K562 (cell line): ENCODE data around the gene TRMT2A. TPM values are rescaled to one million over a fixed set of nuclear protein-coding genes. Genes with fewer than 3 reads are reported as not detected.

Experiments used
- ATAC-seq: fragments of 200-7000 bp; cut with Tn5 transposase; 3 replicates; pipeline ENCODE4 v1.9.1; 2020; ENCODE audit warnings: moderate library complexity
- BruUV-seq: library from RNA; stranded (reverse); fragments of 400-500 nt; replicated peaks from 2 replicates; lab custom pipeline; 2021; lab: Mats Ljungman, UMichigan
- CTCF ChIA-PET: fragments of 300-600 bp; formaldehyde crosslinking; extraction: SDS; loops from one replicate; lab custom pipeline; 2021; ENCODE audit warnings: low intra/inter-chr PET ratio; lab: Yijun Ruan, JAX
- POLR2A ChIA-PET: fragments of 300-600, 350-650 bp; sonication (Branson Sonifier 250); formaldehyde crosslinking; extraction: SDS; loops from one replicate; lab custom pipeline; 2021; ENCODE audit warnings: antibody characterized with exemption, inconsistent platforms; lab: Yijun Ruan, JAX
- DNase-seq, 4 experiments: peaks; one replicate each; pipeline versions ENCODE4 v3.0.0 to v3.0.0-alpha.2; 2011 to 2018; ENCODE audit warnings: low spot score in 3 of 4, mixed read lengths in 3 of 4; ENCODE audit errors: extremely low read depth in 1 of 4
- FAIRE-seq: peaks from 2 replicates; lab custom pipeline; 2011; peaks lifted over from hg19 to GRCh38; lab: Jason Lieb, UNC
- H2AFZ ChIP-seq: 2 replicates; pipeline ENCODE4 v1.6.0; 2011; ENCODE audit warnings: low read depth, low read length, control low read depth, inconsistent platforms
- H3K27ac ChIP-seq: fragments of 200-600 bp; 3 replicates; pipeline ENCODE4 v1.8.0; 2011; ENCODE audit warnings: low read depth, mild to moderate bottlenecking, control low read depth, inconsistent platforms, low read length, moderate library complexity, mixed read lengths; ENCODE audit errors: extremely low read depth
- H3K27me3 ChIP-seq, 2 experiments: fragments of 300-600 bp in 1 of 2; 2 replicates in 1 of 2; 3 replicates in 1 of 2; pipeline versions ENCODE4 v1.6.0 to v1.8.0; 2011; ENCODE audit warnings: inconsistent platforms in 2 of 2, low read length in 2 of 2, mild to moderate bottlenecking in 1 of 2, mixed read lengths in 1 of 2, moderate library complexity in 1 of 2; ENCODE audit not compliant: control insufficient read depth in 2 of 2, insufficient read depth in 2 of 2
- H3K36me3 ChIP-seq: fragments of 300-600 bp; 3 replicates; pipeline ENCODE4 v1.8.0; 2011; ENCODE audit warnings: mild to moderate bottlenecking, low read length, inconsistent platforms; ENCODE audit not compliant: control insufficient read depth, insufficient read depth
- H3K4me1 ChIP-seq, 2 experiments: fragments of 200-600 bp in 1 of 2; replicated peaks in 1 of 2; 2 replicates in 1 of 2; 3 replicates in 1 of 2; pipeline versions ENCODE4 v1.5.1 to v1.8.0; 2011; ENCODE audit warnings: inconsistent platforms in 2 of 2, low read length in 2 of 2, mild to moderate bottlenecking in 1 of 2, mixed read lengths in 1 of 2, moderate library complexity in 1 of 2; ENCODE audit not compliant: control insufficient read depth in 2 of 2, insufficient read depth in 2 of 2
- H3K4me2 ChIP-seq: 2 replicates; pipeline ENCODE4 v1.6.1; 2011; ENCODE audit warnings: low read length, control low read depth, inconsistent platforms, mixed read lengths; ENCODE audit not compliant: insufficient read depth
- H3K4me3 ChIP-seq: fragments of 200-600 bp; sonication (generic), shearing (Covaris generic); 2 replicates; pipeline ENCODE4 v1.5.1; 2016; ENCODE audit warnings: control low read depth, inconsistent platforms
- H3K79me2 ChIP-seq: fragments of 200-600 bp; 3 replicates; pipeline ENCODE4 v1.8.0; 2011; ENCODE audit warnings: low read length, inconsistent platforms; ENCODE audit not compliant: control insufficient read depth, insufficient read depth
- H3K9ac ChIP-seq, 2 experiments: 2 replicates each; pipeline versions ENCODE4 v1.6.0 to v1.6.1; 2011; ENCODE audit warnings: low read depth in 2 of 2, low read length in 2 of 2, control low read depth in 1 of 2, inconsistent platforms in 1 of 2, mild to moderate bottlenecking in 1 of 2, mixed read lengths in 1 of 2; ENCODE audit not compliant: insufficient read depth in 1 of 2
- H3K9me1 ChIP-seq: one replicate; pipeline ENCODE4 v1.6.0; 2011; ENCODE audit warnings: inconsistent platforms, mild to moderate bottlenecking, low read length, moderate library complexity; ENCODE audit not compliant: control insufficient read depth, insufficient read depth
- H3K9me3 ChIP-seq: replicated peaks from 2 replicates; pipeline ENCODE4 v1.5.1; 2011; ENCODE audit warnings: low read depth, low read length, inconsistent platforms; ENCODE audit not compliant: control insufficient read depth, insufficient read depth
- H4K20me1 ChIP-seq: replicated peaks from 2 replicates; pipeline ENCODE4 v1.6.1; 2011; ENCODE audit warnings: low read length, inconsistent platforms, mixed read lengths; ENCODE audit not compliant: control insufficient read depth, insufficient read depth
- BRF1 ChIP-seq: IDR thresholded peaks from 3 replicates; pipeline ENCODE4 v1.6.1; 2011; ENCODE audit warnings: borderline replicate concordance, mild to moderate bottlenecking; ENCODE audit not compliant: insufficient read length; ENCODE audit errors: extremely low read depth
- CAMTA2 ChIP-seq: fragments of 250-450 bp; sonication (Bioruptor Pico); conservative IDR thresholded peaks from 2 replicates; pipeline ENCODE4 v1.5.1; 2022
- FOXP1 ChIP-seq: sonication (generic); formaldehyde crosslinking; IDR thresholded peaks from 2 replicates; pipeline ENCODE4 v1.8.0; 2022; ENCODE audit warnings: mild to moderate bottlenecking, missing genetic modification reagents
- HDAC8 ChIP-seq: fragments of 450-650 bp; IDR thresholded peaks from 2 replicates; pipeline ENCODE4 v1.6.1; 2016; ENCODE audit warnings: mild to moderate bottlenecking, missing genetic modification characterization, moderate library complexity, missing compliant biosample characterization
- IRF2 ChIP-seq: sonication (generic); formaldehyde crosslinking; IDR thresholded peaks from 2 replicates; pipeline ENCODE4 v1.8.1; 2022; ENCODE audit warnings: mild to moderate bottlenecking, missing genetic modification reagents
- JUNB ChIP-seq: fragments of 450-650 bp; formaldehyde crosslinking; conservative IDR thresholded peaks from 2 replicates; pipeline ENCODE4 v1.4.0; 2020; ENCODE audit warnings: mild to moderate bottlenecking
- KDM5B ChIP-seq: fragments of 200-600 bp; sonication (generic); IDR thresholded peaks from 2 replicates; pipeline ENCODE4 v1.6.1; 2012; ENCODE audit warnings: low read depth, mild to moderate bottlenecking, moderate library complexity, low read length, control low read depth, inconsistent platforms; ENCODE audit not compliant: insufficient replicate concordance
- KLF1 ChIP-seq: fragments of 450-650 bp; IDR thresholded peaks from 2 replicates; pipeline ENCODE4 v1.6.1; 2016; ENCODE audit warnings: missing genetic modification characterization, missing compliant biosample characterization
- MLX ChIP-seq, 2 experiments: fragments of 450-650 bp in 1 of 2; sonication (generic) in 1 of 2; formaldehyde crosslinking; conservative IDR thresholded peaks; 2 replicates each; pipeline versions ENCODE4 v1.4.0 to v1.8.1; 2020 to 2022; ENCODE audit warnings: mild to moderate bottlenecking in 1 of 2, missing genetic modification reagents in 1 of 2
- POLR2AphosphoS5 ChIP-seq: IDR thresholded peaks from 2 replicates; pipeline ENCODE4 v1.6.1; 2011; ENCODE audit warnings: mild to moderate bottlenecking, low read depth, low read length, moderate library complexity; ENCODE audit not compliant: control insufficient read depth, insufficient read depth
- SMAD3 ChIP-seq: fragments of 450-650 bp; formaldehyde crosslinking; conservative IDR thresholded peaks from 2 replicates; pipeline ENCODE4 v1.4.0; 2020; ENCODE audit warnings: mild to moderate bottlenecking
- UBTF ChIP-seq, 2 experiments: IDR thresholded peaks; 2 replicates each; pipeline ENCODE4 v1.6.1; 2012; ENCODE audit warnings: improper control_type of control experiment in 2 of 2, low read depth in 2 of 2, low read length in 2 of 2, borderline replicate concordance in 1 of 2
- ZBTB9 ChIP-seq: fragments of 450-650 bp; formaldehyde crosslinking; IDR thresholded peaks from 2 replicates; pipeline ENCODE4 v1.4.0; 2020; ENCODE audit warnings: mild to moderate bottlenecking, moderate library complexity
- ZNF140 ChIP-seq: fragments of 250-450 bp; sonication (Bioruptor Pico); IDR thresholded peaks from 2 replicates; pipeline ENCODE4 v1.8.0; 2021; ENCODE audit warnings: moderate library complexity, mild to moderate bottlenecking, inconsistent platforms
- ZNF311 ChIP-seq: fragments of 250-450 bp; sonication (Bioruptor Pico); IDR thresholded peaks from 2 replicates; pipeline ENCODE4 v1.4.0; 2020; ENCODE audit warnings: mild to moderate bottlenecking, moderate library complexity
- WGBS: fragments of 100-300 bp; shearing (Covaris generic); methylation state at CpG from one replicate; pipeline ENCODE4 v1.1.6; 2016; ENCODE audit warnings: low coverage, mixed read lengths; ENCODE audit not compliant: insufficient coverage; ENCODE audit errors: missing lambda C conversion rate; 5-methylcytosine and 5-hydroxymethylcytosine counted together
- in situ Hi-C: fragments of 300-500 bp; cut with MboI; formaldehyde crosslinking; loops from 4 replicates; pipeline ENCODE4 v1.15.0; 2018; ENCODE audit warnings: inconsistent platforms, mixed read lengths
- intact Hi-C: fragments of 100-400 bp; cut with micrococcal nuclease; formaldehyde crosslinking; loops from 2 replicates; pipeline ENCODE4 v1.14.2; 2022
- polyA plus RNA-seq, 8 experiments: library from polyadenylated mRNA; depleted of rRNA in 4 of 8; stranded (reverse) in 5 of 8; unstranded in 3 of 8; fragments of >200 nt; fragmentation: Nextera tagmentation in 2 of 8; fragmentation: Illumina TruSeq in 1 of 8; extraction: Ambion mirVana in 2 of 8; extraction: Trizol in 1 of 8; gene quantifications; 2 replicates each; pipeline versions ENCODE4 v1.2.1 to v1.2.3, GENCODE V29; 2011 to 2014; ENCODE audit warnings: inconsistent platforms in 1 of 8, missing spikeins in 1 of 8
- total RNA-seq, 7 experiments: library from RNA; depleted of rRNA in 6 of 7; stranded (reverse); fragments of >200 nt in 6 of 7; fragmentation: Illumina TruSeq in 2 of 7; extraction: Trizol in 2 of 7; gene quantifications; 2 replicates each; pipeline versions ENCODE4 v1.2.1 to v1.2.3, GENCODE V29; 2011 to 2021; ENCODE audit warnings: low replicate concordance in 1 of 7

The TRMT2A gene
- total and polyA plus RNA-seq, 9 of the 15 experiments (the other 6 are each of a cell fraction or from before 2014, with no cell fraction given) = 1.6 to 265 (median 140) TPM

- TF ChIP-seq UBTF (IDR thresholded peaks at IDR 0.05; ENCODE audit: borderline replicate concordance in 1 of 2, low read depth in 2 of 2, low read length in 2 of 2) (no peak), POLR2AphosphoS5 (no peak; the same call in 1 of the 2 replicates), JUNB (CRISPR knock-in tag) (0 out of 2 replicates have a peak, but pooled peaks have one; percentile 35), SMAD3 (CRISPR knock-in tag) (no peak)
Measured at GRCh38 chr22:20105456-20106204, 11.4 kb downstream of the TRMT2A start (continued).

GRCh38 chr22:20102203-20102780 lies 14.7 kb downstream of the TRMT2A start:
- Histone ChIP-seq H3K9me1 (peaks cover 9% of the 10 kb centered on the region), H3K4me3 (no peak overlapping the region), H3K4me2 (no peak overlapping the region), H3K9me3 (no peaks in the 10 kb centered on the region), H3K79me2 (peaks cover 65% of the 10 kb centered on the region), H3K27ac (no peak overlapping the region), H2AFZ (no peak overlapping the region), H3K9ac (peak overlapping the region in 1 of 2 experiments; percentile 21; a peak in 1 of 4 replicates), H3K4me1 (peaks cover 0 to 13% of the 10 kb centered on the region in 2 experiments; a peak in 2 of 5 replicates), H3K36me3 (peaks cover 94% of the 10 kb centered on the region), H4K20me1 (peaks cover 37% of the 10 kb centered on the region), H3K27me3 (no peaks in the 10 kb centered on the region)
- POLR2A ChIA-PET = interaction anchor here (0.6 to 20.7 kb wide), 4 partner anchors 8 to 87 kb away, joined by 3 to 513 read pairs (median 258); partner anchors contain the start of genes RANBP1 and TRMT2A
- intact Hi-C loops (no loop called here), in situ Hi-C loops (no loop called here)
- FAIRE-seq (no peak), ATAC-seq (peak; percentile 67), DNase-seq (peak in 1 of 4 experiments; percentile 71)
- CTCF ChIA-PET = no interaction called here
- no TSS peak for BruUV-seq
- WGBS = 92% methylated on average over 12 of the region's 12 CpGs
- TF ChIP-seq HDAC8 (no peak), ZNF311 (CRISPR knock-in tag) (no peak), KLF1 (tag) (0 out of 2 replicates have a peak, but pooled peaks have one; percentile 39), KDM5B (peak; percentile 56), ZNF140 (CRISPR knock-in tag) (no peak), ZBTB9 (CRISPR knock-in tag) (no peak), IRF2 (CRISPR knock-in tag) (peak; percentile 86), BRF1 (no peak), MLX (CRISPR knock-in tag; conservative IDR thresholded peaks at IDR 0.05) (no peak; a peak in 1 of 4 replicates), CAMTA2 (no peak), FOXP1 (CRISPR knock-in tag) (no peak)
